ENCODE measurements around the gene PFN1. TPM values are rescaled to one million over a fixed set of nuclear protein-coding genes. Genes with fewer than 3 reads are reported as not detected.

Gene PFN1
- total RNA-seq, 1 donor from 2014 or later = 182 TPM

- peaks cover 51% of the 10 kb centered on the region for H3K36me3 ChIP-seq
- TF ChIP-seq, protein P1, sequence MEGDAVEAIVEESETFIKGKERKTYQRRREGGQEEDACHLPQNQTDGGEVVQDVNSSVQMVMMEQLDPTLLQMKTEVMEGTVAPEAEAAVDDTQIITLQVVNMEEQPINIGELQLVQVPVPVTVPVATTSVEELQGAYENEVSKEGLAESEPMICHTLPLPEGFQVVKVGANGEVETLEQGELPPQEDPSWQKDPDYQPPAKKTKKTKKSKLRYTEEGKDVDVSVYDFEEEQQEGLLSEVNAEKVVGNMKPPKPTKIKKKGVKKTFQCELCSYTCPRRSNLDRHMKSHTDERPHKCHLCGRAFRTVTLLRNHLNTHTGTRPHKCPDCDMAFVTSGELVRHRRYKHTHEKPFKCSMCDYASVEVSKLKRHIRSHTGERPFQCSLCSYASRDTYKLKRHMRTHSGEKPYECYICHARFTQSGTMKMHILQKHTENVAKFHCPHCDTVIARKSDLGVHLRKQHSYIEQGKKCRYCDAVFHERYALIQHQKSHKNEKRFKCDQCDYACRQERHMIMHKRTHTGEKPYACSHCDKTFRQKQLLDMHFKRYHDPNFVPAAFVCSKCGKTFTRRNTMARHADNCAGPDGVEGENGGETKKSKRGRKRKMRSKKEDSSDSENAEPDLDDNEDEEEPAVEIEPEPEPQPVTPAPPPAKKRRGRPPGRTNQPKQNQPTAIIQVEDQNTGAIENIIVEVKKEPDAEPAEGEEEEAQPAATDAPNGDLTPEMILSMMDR (IDR thresholded peaks at IDR 0.05; ENCODE audit: borderline replicate concordance) = no peak
- no peak for DNase-seq
- peak overlapping the region; percentile 99 for H3K4me3 ChIP-seq
- no peaks in the 10 kb centered on the region for H3K9me3 ChIP-seq (replicated peaks)
- peaks cover 89% of the 10 kb centered on the region for H3K4me1 ChIP-seq
- intact Hi-C loops (cut with micrococcal nuclease) = no loop called here
- H3K27ac ChIP-seq (replicated peaks) = peak overlapping the region; percentile 100
- no peaks in the 10 kb centered on the region for H3K27me3 ChIP-seq (ENCODE audit: low read depth)
Measured at GRCh38 chr17:4944163-4944553, 4.2 kb downstream of the PFN1 start.

DNA sequence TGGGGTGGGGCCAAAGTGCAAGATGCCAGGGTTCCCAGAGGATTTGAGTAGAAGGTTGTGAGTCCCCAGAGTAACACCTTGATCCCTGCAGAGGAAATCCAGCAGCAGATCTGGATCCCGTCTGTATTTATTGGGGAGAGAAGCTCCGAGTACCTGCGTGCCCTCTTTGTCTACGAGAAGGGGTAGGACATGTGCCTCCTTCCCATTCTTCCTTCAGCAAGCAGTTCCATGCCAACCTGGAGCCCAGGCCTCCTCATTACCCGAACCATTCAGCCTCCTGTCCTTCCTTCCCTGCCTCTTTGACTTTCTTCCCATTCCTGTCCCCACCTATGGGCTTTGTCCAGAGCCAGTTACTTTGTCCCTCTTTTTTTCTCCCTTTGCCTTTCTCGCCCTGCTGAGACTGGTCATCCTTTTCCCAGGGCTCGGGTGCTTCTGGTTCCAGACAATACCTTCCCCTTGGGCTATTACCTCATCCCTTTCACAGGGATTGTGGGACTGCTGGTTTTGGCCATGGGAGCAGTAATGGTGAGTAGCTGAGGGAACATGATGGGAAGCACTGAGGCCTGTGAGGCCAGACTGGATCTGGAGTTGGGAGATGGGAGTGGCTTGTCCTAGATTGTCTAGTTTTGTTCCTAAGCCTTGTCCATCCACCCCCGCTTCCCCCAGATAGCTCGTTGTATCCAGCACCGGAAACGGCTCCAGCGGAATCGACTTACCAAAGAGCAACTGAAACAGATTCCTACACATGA is 5.4 kb downstream of the PFN1 start:
- Histone ChIP-seq H3K4me3 (no peak overlapping the region), H3K9me3 (replicated peaks) (no peaks in the 10 kb centered on the region), H3K27ac (replicated peaks) (no peak overlapping the region), H3K27me3 (ENCODE audit: low read depth) (no peaks in the 10 kb centered on the region), H3K36me3 (peaks cover 60% of the 10 kb centered on the region), H3K4me1 (peaks cover 94% of the 10 kb centered on the region)
- DNase-seq = no peak
- TF ChIP-seq, protein P1 (IDR thresholded peaks at IDR 0.05; ENCODE audit: borderline replicate concordance) = no peak
- intact Hi-C loops (cut with micrococcal nuclease) = no loop called here

DNA sequence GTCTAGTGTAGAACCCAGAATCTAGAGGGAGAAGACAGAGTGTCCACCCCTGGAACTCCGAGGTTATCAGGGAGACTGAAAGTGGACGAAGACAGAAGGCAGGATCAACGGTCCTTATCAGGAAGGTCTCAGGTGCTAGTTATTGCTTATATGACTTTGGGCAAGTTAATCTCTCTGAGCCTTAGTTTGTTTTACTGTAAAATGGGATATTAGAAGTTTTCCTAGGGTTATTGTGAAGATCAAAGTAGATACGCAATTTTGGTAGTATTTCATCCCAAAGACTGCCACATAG is 7.1 kb downstream of the PFN1 start:
- Histone ChIP-seq H3K9me3 (replicated peaks) (no peaks in the 10 kb centered on the region), H3K36me3 (peaks cover 71% of the 10 kb centered on the region), H3K4me3 (peak overlapping the region; percentile 84), H3K27me3 (ENCODE audit: low read depth) (no peaks in the 10 kb centered on the region), H3K27ac (replicated peaks) (peak overlapping the region; percentile 96), H3K4me1 (peaks cover 84% of the 10 kb centered on the region)
- no peak for DNase-seq
- TF ChIP-seq, protein P1 (IDR thresholded peaks at IDR 0.05; ENCODE audit: borderline replicate concordance) = no peak
- intact Hi-C loops (cut with micrococcal nuclease) = no loop called here

- DNase-seq = peak; percentile 77
- H3K4me1 ChIP-seq = peaks cover 79% of the 10 kb centered on the region
- intact Hi-C loops (cut with micrococcal nuclease) = no loop called here
- no peaks in the 10 kb centered on the region for H3K27me3 ChIP-seq (ENCODE audit: low read depth)
- peak overlapping the region; percentile 96 for H3K27ac ChIP-seq (replicated peaks)
- TF ChIP-seq, protein P1 (IDR thresholded peaks at IDR 0.05; ENCODE audit: borderline replicate concordance) = no peak
- peak overlapping the region; percentile 84 for H3K4me3 ChIP-seq
- peaks cover 67% of the 10 kb centered on the region for H3K36me3 ChIP-seq
- H3K9me3 ChIP-seq (replicated peaks) = no peaks in the 10 kb centered on the region
Measured at GRCh38 chr17:4940555-4941318, 7.6 kb downstream of the PFN1 start.

DNA sequence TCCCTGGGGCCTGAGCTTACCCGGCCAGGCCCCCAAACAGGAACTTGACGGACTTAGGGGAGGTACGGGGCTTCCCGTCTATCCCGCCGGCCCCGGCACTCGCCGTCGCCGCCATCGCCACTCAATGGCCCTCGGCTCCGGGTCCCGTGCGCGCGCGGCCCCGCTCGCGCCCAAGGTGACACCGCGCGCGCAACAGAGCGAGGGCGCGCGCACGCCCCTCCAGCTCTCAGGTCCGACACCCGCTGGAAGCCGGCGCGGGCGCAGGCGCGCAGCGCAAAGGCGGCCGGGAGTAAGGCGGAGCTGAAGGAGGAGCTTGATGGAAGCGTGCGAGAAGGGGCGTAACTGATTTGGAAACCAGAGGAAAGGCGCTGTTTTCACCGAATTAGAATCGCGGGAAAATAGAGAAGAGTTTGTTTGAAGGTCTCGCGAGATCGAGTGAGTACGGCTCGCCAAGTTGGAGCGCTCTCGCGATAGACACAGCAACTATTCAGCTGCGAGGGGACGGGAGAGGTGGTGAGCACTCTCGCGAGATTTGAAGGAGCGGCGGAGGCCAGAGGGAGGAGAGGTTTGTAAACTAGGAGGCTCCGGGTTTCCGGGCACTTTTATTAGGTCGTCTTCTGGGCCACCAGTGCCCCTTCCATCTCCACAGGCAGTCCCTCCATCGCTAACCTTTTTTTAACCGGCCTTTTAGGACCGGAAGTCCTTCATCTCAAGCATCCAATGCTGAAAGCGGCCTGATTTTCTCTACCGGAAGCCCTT is 8.4 kb downstream of the PFN1 start, which contains the start of the genes RNF167 and SLC25A11:
Gene RNF167 (plus strand): TSS at position 473 of the 759 bp plus-strand sequence. CDS start 642 bp downstream, outside the sequence.
Gene SLC25A11 (minus strand): TSS at position 251 of the 759 bp plus-strand sequence. CDS start 136 bp downstream, at position 115.
- peaks cover 63% of the 10 kb centered on the region for H3K36me3 ChIP-seq
- peak within 1 kb of the TSS; percentile 84 for H3K4me3 ChIP-seq
- intact Hi-C loops (cut with micrococcal nuclease) = no loop called here
- TF ChIP-seq, protein P1 (IDR thresholded peaks at IDR 0.05; ENCODE audit: borderline replicate concordance) = no peak
- H3K27me3 ChIP-seq (ENCODE audit: low read depth) = no peaks in the 10 kb centered on the region
- no peaks in the 10 kb centered on the region for H3K9me3 ChIP-seq (replicated peaks)
- H3K4me1 ChIP-seq = peaks cover 71% of the 10 kb centered on the region
- DNase-seq = peak; percentile 93
- peak within 1 kb of the TSS; percentile 96 for H3K27ac ChIP-seq (replicated peaks)
